ENCODE measurements around the gene C1orf159. TPM values are rescaled to one million over a fixed set of nuclear protein-coding genes. Genes with fewer than 3 reads are reported as not detected.

C1orf159 gene
- total and polyA plus RNA-seq, 9 of the 15 experiments (the other 6 are each of a cell fraction or from before 2014, with no cell fraction given), result 0.28 to 54.9 (median 10.6) TPM

GRCh38 chr1:1058921-1059493 is 56.9 kb downstream of the C1orf159 start (continued):
- TF ChIP-seq ZNF12 (CRISPR knock-in tag; IDR thresholded peaks at IDR 0.05), result 0 out of 2 replicates have a peak, but pooled peaks have one; percentile 9
- TF ChIP-seq CTBP1 (IDR thresholded peaks at IDR 0.05; ENCODE audit: borderline replicate concordance), result no peak
- TF ChIP-seq SUPT5H (IDR thresholded peaks at IDR 0.05), result no peak
- peak; percentile 76 for TF ChIP-seq ELF1 (tag; IDR thresholded peaks at IDR 0.05)
- TF ChIP-seq TCF7 (IDR thresholded peaks at IDR 0.05; ENCODE audit: borderline replicate concordance), result no peak
- peak; percentile 11 for TF ChIP-seq TFAP4 (CRISPR knock-in tag; IDR thresholded peaks at IDR 0.05; ENCODE audit: borderline replicate concordance)
- no peak for TF ChIP-seq ZNF589 (CRISPR knock-in tag; IDR thresholded peaks at IDR 0.05; ENCODE audit: low read depth)
- TF ChIP-seq FOXP4 (CRISPR knock-in tag; IDR thresholded peaks at IDR 0.05; ENCODE audit: borderline replicate concordance), result no peak
- TF ChIP-seq ZNF717 (CRISPR knock-in tag; IDR thresholded peaks at IDR 0.05), result no peak
- no peak for TF ChIP-seq SNAPC5 (CRISPR knock-in tag; IDR thresholded peaks at IDR 0.05)
- no peak for TF ChIP-seq GATAD2B (IDR thresholded peaks at IDR 0.05; ENCODE audit: borderline replicate concordance)
- no peak for TF ChIP-seq USF2 (CRISPR knock-in tag; IDR thresholded peaks at IDR 0.05)
- no peak for TF ChIP-seq ARID3A (IDR thresholded peaks at IDR 0.05; ENCODE audit: borderline replicate concordance, low read depth, low read length)
- no peak for TF ChIP-seq RERE (CRISPR knock-in tag; IDR thresholded peaks at IDR 0.05; ENCODE audit: borderline replicate concordance)
- no peak for TF ChIP-seq TFAM (CRISPR knock-in tag; conservative IDR thresholded peaks at IDR 0.05)
- no peak for TF ChIP-seq PHTF2 (CRISPR knock-in tag; IDR thresholded peaks at IDR 0.05)
- TF ChIP-seq ESRRB (CRISPR knock-in tag; IDR thresholded peaks at IDR 0.05; ENCODE audit: borderline replicate concordance), result no peak
